Loucy (cell line): Measurements from ENCODE around the gene MCF2L.

ENCODE experiments used
- CTCF ChIP-seq: fragments of 200-600 bp; sonication (generic); conservative IDR thresholded peaks from 2 replicates; pipeline ENCODE4 v1.5.1; 2014; ENCODE audit warnings: mild to moderate bottlenecking, antibody characterized with exemption, low read length
- EZH2phosphoT487 ChIP-seq: fragments of 200-600 bp; IDR thresholded peaks from 2 replicates; pipeline ENCODE4 v1.6.1; 2018; ENCODE audit warnings: antibody characterized with exemption, mild to moderate bottlenecking, moderate library complexity, borderline replicate concordance

- TF ChIP-seq EZH2phosphoT487 (no peak), CTCF (no peak)
Observed at GRCh38 chr13:113048766-113049165, 79.8 kb downstream of the MCF2L start.
